Gastroesophageal sphincter (tissue), 4 donors: ENCODE results near the gene MTNR1A. TPM values are rescaled to one million over a fixed set of nuclear protein-coding genes. Genes with fewer than 3 reads are reported as not detected.

Experiments used
- ATAC-seq: fragments of 150-250 bp; one replicate; pipeline ENCODE4 v1.9.1; 2016; ENCODE audit warnings: mild to moderate bottlenecking, moderate library complexity
- H3K27ac ChIP-seq, 4 donors: fragments of 200-600 bp; sonication (generic) in 3 of 4; 1 replicate in 3 of 4; 2 replicates in 1 of 4; pipeline ENCODE4 v1.5.1; 2016 to 2019
- H3K27me3 ChIP-seq: fragments of 200-600 bp; sonication (generic); one replicate; pipeline ENCODE4 v1.5.1; 2019
- H3K36me3 ChIP-seq, 2 donors: fragments of 200-600 bp; sonication (generic); one replicate each; pipeline ENCODE4 v1.5.1; 2019; ENCODE audit warnings: control low read depth in 1 of 2
- H3K4me1 ChIP-seq, 3 donors: fragments of 200-600 bp; sonication (generic); 1 replicate in 2 of 3; 2 replicates in 1 of 3; pipeline ENCODE4 v1.5.1; 2016 to 2019; ENCODE audit warnings: control low read depth in 2 of 3
- H3K4me3 ChIP-seq, 2 donors: fragments of 200-600 bp; sonication (generic); one replicate each; pipeline ENCODE4 v1.5.1; 2019; ENCODE audit warnings: mild to moderate bottlenecking in 1 of 2, moderate library complexity in 1 of 2
- H3K9me3 ChIP-seq, 3 donors: fragments of 200-600 bp; sonication (generic); one replicate each; pipeline ENCODE4 v1.5.1; 2017 to 2019; ENCODE audit warnings: control low read depth in 2 of 3
- EP300 ChIP-seq: sonication (generic); formaldehyde crosslinking; IDR thresholded peaks from one replicate; pipeline ENCODE4 v1.6.1; 2017; ENCODE audit warnings: antibody characterized with exemption, mild to moderate bottlenecking
- POLR2A ChIP-seq, 2 donors: fragments of 450-650 bp; IDR thresholded peaks; one replicate each; pipeline ENCODE4 v1.6.1; 2017; ENCODE audit warnings: antibody characterized with exemption in 2 of 2, mild to moderate bottlenecking in 2 of 2, moderate library complexity in 1 of 2
- POLR2AphosphoS5 ChIP-seq: sonication (generic); formaldehyde crosslinking; IDR thresholded peaks from one replicate; pipeline ENCODE4 v1.6.1; 2017; ENCODE audit warnings: antibody characterized with exemption
- WGBS, 2 donors: methylation state at CpG; one replicate each; pipeline ENCODE4 v1.1.5; 2018; ENCODE audit warnings: low coverage in 1 of 2; 5-methylcytosine and 5-hydroxymethylcytosine counted together
- total RNA-seq, 4 donors: library from RNA; depleted of rRNA; stranded (reverse); fragments of >200 nt; gene quantifications; one replicate each; pipeline ENCODE4 v1.1.0, GENCODE V29; 2016
- TF ChIP-seq, protein P1 (sequence below), 4 experiments: fragments of 200-600 bp in 2 of 4; fragments of 450-650 bp in 2 of 4; sonication (generic) in 1 of 4; IDR thresholded peaks; one replicate each; pipeline ENCODE4 v1.5.1; 2017 to 2019; ENCODE audit warnings: antibody characterized with exemption in 4 of 4, mild to moderate bottlenecking in 2 of 4, moderate library complexity in 2 of 4

Gene MTNR1A
- total RNA-seq, 4 donors from 2014 or later = not detected

GRCh38 chr4:186598686-186599085 is 43.3 kb upstream of the MTNR1A start:
- no peak overlapping the region for H3K4me3 ChIP-seq
- no peaks in the 10 kb centered on the region for H3K4me1 ChIP-seq
- TF ChIP-seq EP300 (no peak), POLR2A (IDR thresholded peaks at IDR 0.05) (no peak), POLR2AphosphoS5 (no peak)
- TF ChIP-seq, protein P1, sequence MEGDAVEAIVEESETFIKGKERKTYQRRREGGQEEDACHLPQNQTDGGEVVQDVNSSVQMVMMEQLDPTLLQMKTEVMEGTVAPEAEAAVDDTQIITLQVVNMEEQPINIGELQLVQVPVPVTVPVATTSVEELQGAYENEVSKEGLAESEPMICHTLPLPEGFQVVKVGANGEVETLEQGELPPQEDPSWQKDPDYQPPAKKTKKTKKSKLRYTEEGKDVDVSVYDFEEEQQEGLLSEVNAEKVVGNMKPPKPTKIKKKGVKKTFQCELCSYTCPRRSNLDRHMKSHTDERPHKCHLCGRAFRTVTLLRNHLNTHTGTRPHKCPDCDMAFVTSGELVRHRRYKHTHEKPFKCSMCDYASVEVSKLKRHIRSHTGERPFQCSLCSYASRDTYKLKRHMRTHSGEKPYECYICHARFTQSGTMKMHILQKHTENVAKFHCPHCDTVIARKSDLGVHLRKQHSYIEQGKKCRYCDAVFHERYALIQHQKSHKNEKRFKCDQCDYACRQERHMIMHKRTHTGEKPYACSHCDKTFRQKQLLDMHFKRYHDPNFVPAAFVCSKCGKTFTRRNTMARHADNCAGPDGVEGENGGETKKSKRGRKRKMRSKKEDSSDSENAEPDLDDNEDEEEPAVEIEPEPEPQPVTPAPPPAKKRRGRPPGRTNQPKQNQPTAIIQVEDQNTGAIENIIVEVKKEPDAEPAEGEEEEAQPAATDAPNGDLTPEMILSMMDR (IDR thresholded peaks at IDR 0.05) = no peak
- H3K27ac ChIP-seq = no peak overlapping the region
- H3K36me3 ChIP-seq = peaks cover 4 to 100% of the 10 kb centered on the region in 2 donors
- ATAC-seq = no peak
- H3K9me3 ChIP-seq = no peaks in the 10 kb centered on the region
- WGBS, 2 donors = 93 to 100% methylated on average over 1 to 6 of the region's 7 CpGs
- H3K27me3 ChIP-seq = no peaks in the 10 kb centered on the region

DNA sequence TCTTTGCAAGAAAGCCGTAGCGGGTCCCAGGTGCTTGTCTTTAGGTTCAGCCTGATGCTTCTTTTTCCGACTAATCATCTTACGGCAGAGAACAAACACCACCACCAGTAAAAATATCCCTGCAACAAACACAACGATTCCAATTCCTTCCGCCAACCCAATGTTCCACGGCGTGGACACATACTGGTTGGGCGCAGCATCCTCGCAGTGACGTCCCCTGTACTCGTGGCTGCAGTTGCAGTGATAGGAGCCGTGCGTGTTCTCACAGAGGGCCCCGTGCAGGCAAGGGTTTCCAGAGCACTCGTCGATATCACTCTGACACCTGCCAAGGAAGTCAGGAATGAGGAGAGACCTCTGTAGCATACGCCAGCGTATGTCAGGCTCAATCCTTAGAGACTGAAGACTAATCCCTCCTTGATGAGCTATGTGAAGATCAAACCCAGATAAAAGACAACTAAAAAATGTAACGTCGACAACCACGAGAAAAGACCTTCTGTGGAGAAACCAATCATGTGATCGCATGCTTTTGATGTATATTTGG is 41.6 kb upstream of the MTNR1A start:
- no peak for TF ChIP-seq EP300
- no peaks in the 10 kb centered on the region for H3K27me3 ChIP-seq
- H3K9me3 ChIP-seq = no peaks in the 10 kb centered on the region
- H3K36me3 ChIP-seq = peaks cover 4 to 96% of the 10 kb centered on the region in 2 donors
- H3K4me3 ChIP-seq = no peak overlapping the region
- no peak for ATAC-seq
- 94 to 97% methylated on average over 23 of the region's 23 CpGs for WGBS, 2 donors
- no peaks in the 10 kb centered on the region for H3K4me1 ChIP-seq
- H3K27ac ChIP-seq = no peak overlapping the region

DNA sequence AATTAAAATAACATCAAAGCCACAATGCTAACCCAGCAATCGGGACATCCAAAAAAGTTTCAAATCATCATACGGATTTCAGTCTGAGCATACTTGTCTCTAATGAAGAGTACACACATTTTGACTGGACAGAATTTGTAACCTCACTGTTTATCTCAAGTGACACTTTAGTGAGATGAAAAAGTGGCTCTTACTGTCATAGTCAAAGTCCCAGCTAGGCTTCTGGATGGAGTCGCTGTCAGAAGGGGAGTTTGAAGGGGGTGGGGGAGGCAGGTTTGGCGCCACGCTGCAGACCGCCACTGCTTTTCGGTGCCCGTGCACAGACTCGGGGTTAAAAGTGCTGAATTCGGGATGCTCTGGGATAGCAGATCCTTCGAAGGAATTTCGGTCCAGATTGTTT is 41.0 kb upstream of the MTNR1A start:
- ATAC-seq = no peak
- H3K4me1 ChIP-seq = no peaks in the 10 kb centered on the region
- H3K27ac ChIP-seq = no peak overlapping the region
- TF ChIP-seq POLR2AphosphoS5 (no peak), EP300 (no peak), POLR2A (IDR thresholded peaks at IDR 0.05) (no peak)
- TF ChIP-seq, protein P1 (IDR thresholded peaks at IDR 0.05) = no peak
- H3K4me3 ChIP-seq = no peak overlapping the region
- no peaks in the 10 kb centered on the region for H3K9me3 ChIP-seq
- no peaks in the 10 kb centered on the region for H3K27me3 ChIP-seq
- 90 to 93% methylated on average over 2 to 11 of the region's 12 CpGs for WGBS, 2 donors
- H3K36me3 ChIP-seq = peaks cover 4 to 91% of the 10 kb centered on the region in 2 donors

- 81 to 90% methylated on average over 3 to 7 of the region's 7 CpGs for WGBS, 2 donors
Measured at GRCh38 chr4:186593587-186593973, 38.2 kb upstream of the MTNR1A start.

DNA sequence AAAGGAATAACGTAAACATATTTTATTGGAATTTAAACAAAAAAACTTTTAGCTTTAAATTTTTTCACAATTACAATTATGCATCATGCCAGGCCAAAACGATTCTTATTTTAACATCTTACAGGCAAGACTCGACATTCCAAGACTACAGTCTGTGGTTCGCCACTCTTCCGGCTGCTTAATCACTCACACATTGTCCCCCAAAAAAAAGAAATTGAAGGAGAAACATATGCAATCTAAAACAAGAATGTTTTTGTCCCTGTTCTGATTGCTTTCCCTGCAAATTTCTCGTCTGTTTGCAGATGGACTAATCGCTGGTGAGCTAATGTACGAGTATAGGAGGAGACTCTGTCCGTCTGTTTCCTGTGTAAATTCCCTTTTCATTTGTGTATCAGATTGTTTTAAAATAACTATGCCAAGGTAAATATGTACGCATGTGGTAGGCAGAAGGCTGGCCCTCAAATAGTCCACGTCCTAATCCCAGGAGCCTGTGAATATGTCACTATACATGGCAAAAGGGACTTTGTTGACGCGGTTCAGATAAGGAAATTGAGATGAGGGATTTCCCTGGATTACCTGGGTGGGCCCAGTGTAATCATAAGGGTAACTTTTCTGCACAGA is 37.7 kb upstream of the MTNR1A start:
- Histone ChIP-seq H3K36me3 (peaks cover 0 to 78% of the 10 kb centered on the region in 2 donors), H3K4me1 (no peaks in the 10 kb centered on the region), H3K4me3 (no peak overlapping the region), H3K9me3 (no peaks in the 10 kb centered on the region), H3K27ac (no peak overlapping the region), H3K27me3 (no peaks in the 10 kb centered on the region)
- no peak for TF ChIP-seq EP300
- no peak for TF ChIP-seq POLR2AphosphoS5
- TF ChIP-seq, protein P1 (IDR thresholded peaks at IDR 0.05) = no peak
- no peak for TF ChIP-seq POLR2A (IDR thresholded peaks at IDR 0.05)
- 80 to 94% methylated on average over 12 to 13 of the region's 13 CpGs for WGBS, 2 donors
- ATAC-seq = no peak

More at GRCh38 chr4:186593587-186593973, 38.2 kb upstream of the MTNR1A start:
- Histone ChIP-seq H3K4me3 (no peak overlapping the region), H3K27ac (no peak overlapping the region), H3K27me3 (no peaks in the 10 kb centered on the region), H3K4me1 (no peaks in the 10 kb centered on the region), H3K9me3 (no peaks in the 10 kb centered on the region), H3K36me3 (peaks cover 0 to 78% of the 10 kb centered on the region in 2 donors)
- TF ChIP-seq POLR2A (IDR thresholded peaks at IDR 0.05) = no peak
- TF ChIP-seq, protein P1 (IDR thresholded peaks at IDR 0.05) = no peak
- TF ChIP-seq POLR2AphosphoS5 = no peak
- TF ChIP-seq EP300 = no peak
- no peak for ATAC-seq
